WI38 (cell line): ENCODE measurements around the gene AGBL4.

ENCODE experiments used
- H3K4me3 ChIP-seq: 2 replicates; pipeline ENCODE4 v1.5.1; 2011; ENCODE audit warnings: low read depth, mild to moderate bottlenecking, control low read depth, low read length
- CTCF ChIP-seq: IDR thresholded peaks from 2 replicates; pipeline ENCODE4 v1.5.1; 2012; ENCODE audit warnings: low read depth, mild to moderate bottlenecking, control low read depth, low read length

AGBL4 gene

GRCh38 chr1:48665708-48666407 is 1357.9 kb downstream of the AGBL4 start:
- TF ChIP-seq CTCF, result no peak
- no peak overlapping the region for H3K4me3 ChIP-seq

DNA sequence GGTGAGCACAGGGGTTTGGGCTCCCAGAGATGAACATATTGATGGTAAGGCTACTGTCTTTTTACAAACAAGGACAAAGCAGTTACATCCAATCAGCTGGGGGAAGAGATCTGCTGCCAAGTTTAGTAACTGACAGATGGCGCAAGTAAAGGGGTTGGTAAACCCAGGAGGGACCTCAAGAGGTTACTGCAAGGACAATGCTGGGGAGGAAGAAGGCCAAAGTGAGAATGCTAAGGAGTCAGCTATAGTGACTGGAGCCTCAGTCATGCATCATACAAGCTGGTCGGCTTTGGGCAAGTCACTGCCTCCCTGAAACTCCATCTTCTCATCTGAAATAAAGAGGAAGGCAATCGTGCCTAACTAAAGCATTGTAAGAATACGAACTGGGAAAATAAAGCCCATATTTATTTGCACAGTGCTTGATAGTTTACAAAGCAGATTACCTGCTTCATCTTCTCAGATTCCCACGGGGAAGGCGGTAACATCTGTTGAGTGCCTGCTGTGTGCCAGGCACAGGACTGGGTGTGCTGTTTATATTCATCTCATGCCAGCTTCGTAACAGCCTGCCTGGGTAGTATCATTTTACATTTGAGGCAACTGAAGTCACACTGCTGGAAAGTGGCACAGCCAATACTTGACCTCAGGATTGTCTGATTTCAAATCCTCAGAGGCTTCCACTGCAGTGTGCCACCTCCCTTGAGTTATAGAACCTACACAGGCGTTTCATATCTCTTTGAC is 1361.9 kb downstream of the AGBL4 start:
- TF ChIP-seq CTCF, result no peak

GRCh38 chr1:48659801-48660200 is 1364.0 kb downstream of the AGBL4 start:
- no peak overlapping the region for H3K4me3 ChIP-seq
- no peak for TF ChIP-seq CTCF

More for the DNA sequence above, 1361.9 kb downstream of the AGBL4 start:
- no peak overlapping the region for H3K4me3 ChIP-seq

DNA sequence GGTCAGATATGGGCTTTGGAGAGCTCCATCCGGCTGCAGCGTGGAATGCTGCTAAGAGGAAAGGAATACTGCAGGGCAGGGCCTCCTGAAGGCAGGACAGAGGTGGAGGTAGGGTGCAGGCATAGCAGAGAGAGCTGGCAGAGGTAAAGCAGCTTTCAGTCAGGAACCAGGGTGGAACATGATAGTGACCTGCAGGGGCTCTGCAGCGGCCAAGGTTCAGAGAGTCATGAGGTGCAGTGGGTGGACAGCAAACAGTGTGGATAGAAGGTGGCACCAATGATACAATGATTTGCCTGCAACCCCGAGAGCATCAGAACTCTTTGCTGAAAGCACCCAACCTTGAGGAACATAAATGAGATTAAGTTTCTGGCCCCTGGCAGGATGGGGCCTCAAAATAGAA is 1366.3 kb downstream of the AGBL4 start:
- no peak for TF ChIP-seq CTCF
- H3K4me3 ChIP-seq, result no peak overlapping the region

DNA sequence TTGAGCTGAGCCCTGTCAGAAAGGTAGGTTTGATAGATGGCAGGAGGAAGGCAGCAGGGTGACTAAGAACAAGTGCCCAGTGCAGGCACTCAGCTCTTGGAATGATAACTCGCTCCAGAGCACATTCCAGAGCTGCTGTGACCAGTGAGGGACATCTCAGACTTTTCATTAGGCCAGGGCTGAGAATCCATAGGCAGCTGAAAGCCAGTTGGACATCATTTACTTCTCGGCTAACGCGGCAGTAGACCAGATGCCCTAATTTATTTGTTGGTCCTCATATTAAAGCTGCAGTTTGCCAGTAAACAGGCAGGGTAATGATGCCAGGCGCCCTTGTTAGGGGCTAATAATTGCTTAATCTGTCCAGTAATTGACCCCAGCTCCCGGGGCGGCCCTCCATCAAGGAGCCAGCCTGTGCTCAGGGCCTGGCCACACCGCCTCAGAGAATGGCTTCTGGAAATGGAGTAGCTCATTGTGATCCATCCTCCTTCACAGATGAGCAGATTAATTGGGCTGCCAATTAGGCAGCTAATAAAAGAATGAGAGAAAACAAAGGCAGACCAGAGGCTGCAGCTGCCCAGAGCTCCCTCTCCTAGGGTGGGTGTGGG is 1369.0 kb downstream of the AGBL4 start:
- H3K4me3 ChIP-seq, result no peak overlapping the region
- no peak for TF ChIP-seq CTCF

GRCh38 chr1:48652334-48652733 is 1371.4 kb downstream of the AGBL4 start:
- no peak for TF ChIP-seq CTCF
- no peak overlapping the region for H3K4me3 ChIP-seq

GRCh38 chr1:48649880-48650279 is 1373.9 kb downstream of the AGBL4 start:
- TF ChIP-seq CTCF, result no peak
- H3K4me3 ChIP-seq, result no peak overlapping the region
